ENCODE results near the gene MIPOL1. TPM values are rescaled to one million over a fixed set of nuclear protein-coding genes. Genes with fewer than 3 reads are reported as not detected.

The MIPOL1 gene
- total and polyA plus RNA-seq, 9 of the 15 experiments (the other 6 are each of a cell fraction or from before 2014, with no cell fraction given) = 6.7 to 21.9 (median 12.4) TPM

GRCh38 chr14:37196604-37197420, 925 bp upstream of the MIPOL1 start (continued):
- 0 out of 2 replicates have a peak, but pooled peaks have one; percentile 35 for TF ChIP-seq MGA (IDR thresholded peaks at IDR 0.05)
- no peak for TF ChIP-seq ARNT (IDR thresholded peaks at IDR 0.05)
- peak; percentile 56; the same call in 1 of the 2 replicates for TF ChIP-seq BCOR (IDR thresholded peaks at IDR 0.05)
- no peak for TF ChIP-seq SOX6 (IDR thresholded peaks at IDR 0.05)
- peak; percentile 65; the same call in 1 of the 2 replicates for TF ChIP-seq ZNF395 (CRISPR knock-in tag; IDR thresholded peaks at IDR 0.05)
- no peak for TF ChIP-seq EZH2 (IDR thresholded peaks at IDR 0.05; ENCODE audit: borderline replicate concordance, low read depth, low read length)
- TF ChIP-seq ZNF239 (CRISPR knock-in tag; IDR thresholded peaks at IDR 0.05) = no peak
- TF ChIP-seq ATF1 (CRISPR knock-in tag; IDR thresholded peaks at IDR 0.05) = no peak
- no peak for TF ChIP-seq ATF1 (tag; IDR thresholded peaks at IDR 0.05)
- no peak for TF ChIP-seq PTTG1 (tag; IDR thresholded peaks at IDR 0.05; ENCODE audit: low read depth)
- TF ChIP-seq ARID1B (IDR thresholded peaks at IDR 0.05) = no peak
- TF ChIP-seq HES1 (IDR thresholded peaks at IDR 0.05; ENCODE audit: low read depth) = no peak
- TF ChIP-seq ADNP (tag; IDR thresholded peaks at IDR 0.05) = peak; percentile 78
- no peak for TF ChIP-seq RBBP5 (IDR thresholded peaks at IDR 0.05; ENCODE audit: borderline replicate concordance, insufficient read depth, low read length, poor library complexity, severe bottlenecking)

Measured in K562 (cell line).